Liver (tissue), 9 donors: Measurements from ENCODE around the gene TMEM44. TPM values are rescaled to one million over a fixed set of nuclear protein-coding genes. Genes with fewer than 3 reads are reported as not detected.

ENCODE experiments used
- DNase-seq: peaks from one replicate; pipeline ENCODE4 v3.0.0-alpha.2; 2017; ENCODE audit warnings: low spot score
- H3K27ac ChIP-seq, 2 donors: one replicate each; pipeline ENCODE4 v1.7.0; 2013; ENCODE audit warnings: inconsistent platforms in 2 of 2, low read length in 2 of 2, control low read depth in 1 of 2, low read depth in 1 of 2, mild to moderate bottlenecking in 1 of 2
- H3K27me3 ChIP-seq, 4 donors: one replicate each; pipeline versions ENCODE4 v1.6.1 to v1.7.0; 2013; ENCODE audit warnings: low read length in 3 of 4, inconsistent platforms in 1 of 4, mild to moderate bottlenecking in 1 of 4, moderate library complexity in 1 of 4; ENCODE audit not compliant: control insufficient read depth in 4 of 4, insufficient read depth in 4 of 4
- H3K36me3 ChIP-seq, 4 donors: one replicate each; pipeline versions ENCODE4 v1.6.1 to v1.7.0; 2013; ENCODE audit warnings: low read length in 3 of 4, mild to moderate bottlenecking in 3 of 4, low read depth in 1 of 4, moderate library complexity in 1 of 4; ENCODE audit not compliant: control insufficient read depth in 4 of 4, insufficient read depth in 3 of 4
- H3K4me1 ChIP-seq, 4 donors: one replicate each; pipeline versions ENCODE4 v1.6.1 to v1.7.0; 2013; ENCODE audit warnings: low read length in 3 of 4, mild to moderate bottlenecking in 3 of 4, moderate library complexity in 1 of 4; ENCODE audit not compliant: control insufficient read depth in 4 of 4, insufficient read depth in 4 of 4
- H3K4me3 ChIP-seq, 3 donors: one replicate each; pipeline versions ENCODE4 v1.6.1 to v1.7.0; 2013; ENCODE audit warnings: low read length in 3 of 3, control low read depth in 1 of 3, low read depth in 1 of 3, mild to moderate bottlenecking in 1 of 3
- H3K9ac ChIP-seq, 2 donors: one replicate each; pipeline ENCODE4 v1.7.0; 2013; ENCODE audit warnings: low read length in 2 of 2, mild to moderate bottlenecking in 2 of 2, moderate library complexity in 2 of 2, control low read depth in 1 of 2, low read depth in 1 of 2
- H3K9me3 ChIP-seq, 4 donors: one replicate each; pipeline versions ENCODE4 v1.6.1 to v1.7.0; 2013; ENCODE audit warnings: low read length in 3 of 4; ENCODE audit not compliant: control insufficient read depth in 4 of 4
- CTCF ChIP-seq: fragments of 150-350 bp; IDR thresholded peaks from 2 replicates; pipeline ENCODE4 v1.5.1; 2017; ENCODE audit warnings: improper control_type of control experiment, low read depth, low read length; ENCODE audit not compliant: missing input control
- EGR1 ChIP-seq, 2 donors: IDR thresholded peaks; 2 replicates each; pipeline ENCODE4 v1.6.1; 2016 to 2018; ENCODE audit warnings: antibody characterized with exemption in 2 of 2, low read depth in 2 of 2
- FOXA1 ChIP-seq: IDR thresholded peaks from 2 replicates; pipeline ENCODE4 v1.6.1; 2016; ENCODE audit warnings: antibody characterized with exemption
- FOXA2 ChIP-seq: IDR thresholded peaks from 2 replicates; pipeline ENCODE4 v1.6.1; 2016; ENCODE audit warnings: antibody characterized with exemption
- GABPA ChIP-seq, 2 donors: IDR thresholded peaks in 1 of 2; conservative IDR thresholded peaks in 1 of 2; 2 replicates each; pipeline ENCODE4 v1.6.1; 2016; ENCODE audit warnings: antibody characterized with exemption in 2 of 2, mild to moderate bottlenecking in 1 of 2, moderate library complexity in 1 of 2
- HNF4A ChIP-seq, 2 donors: conservative IDR thresholded peaks; 2 replicates each; pipeline ENCODE4 v1.6.1; 2016; ENCODE audit warnings: antibody characterized with exemption in 2 of 2, mild to moderate bottlenecking in 2 of 2
- HNF4G ChIP-seq: IDR thresholded peaks from 2 replicates; pipeline ENCODE4 v1.6.1; 2016; ENCODE audit warnings: antibody characterized with exemption
- JUND ChIP-seq, 2 donors: IDR thresholded peaks; 2 replicates each; pipeline ENCODE4 v1.6.1; 2016; ENCODE audit warnings: antibody characterized with exemption in 2 of 2
- NR2F2 ChIP-seq: IDR thresholded peaks from 2 replicates; pipeline ENCODE4 v1.6.1; 2016; ENCODE audit warnings: antibody characterized with exemption
- RAD21 ChIP-seq, 2 donors: IDR thresholded peaks; 2 replicates each; pipeline ENCODE4 v1.6.1; 2016; ENCODE audit warnings: antibody characterized with exemption in 2 of 2, mild to moderate bottlenecking in 2 of 2
- RXRA ChIP-seq, 2 donors: IDR thresholded peaks; 2 replicates each; pipeline ENCODE4 v1.6.1; 2017 to 2018; ENCODE audit warnings: antibody characterized with exemption in 2 of 2, mild to moderate bottlenecking in 1 of 2
- SP1 ChIP-seq: IDR thresholded peaks from 2 replicates; pipeline ENCODE4 v1.6.1; 2018; ENCODE audit warnings: antibody characterized with exemption, mild to moderate bottlenecking
- TAF1 ChIP-seq: conservative IDR thresholded peaks from 2 replicates; pipeline ENCODE4 v1.6.1; 2016; ENCODE audit warnings: antibody characterized with exemption, mild to moderate bottlenecking
- YY1 ChIP-seq: IDR thresholded peaks from 2 replicates; pipeline ENCODE4 v1.6.1; 2016; ENCODE audit warnings: antibody characterized with exemption, mild to moderate bottlenecking
- WGBS: extraction: QIAGEN DNeasy Blood & Tissue Kit; methylation state at CpG from one replicate; pipeline ENCODE4 v1.1.7; 2013; 5-methylcytosine and 5-hydroxymethylcytosine counted together
- polyA plus RNA-seq, 2 donors: library from polyadenylated mRNA; stranded (reverse) in 1 of 2; unstranded in 1 of 2; fragments of 200-250 nt in 1 of 2; fragments of >200 nt in 1 of 2; fragmentation: Nextera tagmentation in 1 of 2; extraction: Ambion mirVana in 1 of 2; gene quantifications; one replicate each; pipeline versions ENCODE4 v1.2.1 to v1.2.3, GENCODE V29; 2013 to 2015
- total RNA-seq, 2 donors: library from RNA; depleted of rRNA; stranded (reverse); fragments of >200 nt; gene quantifications; one replicate each; pipeline ENCODE4 v1.2.3, GENCODE V29; 2014
- TF ChIP-seq, protein P1 (sequence below): IDR thresholded peaks from 2 replicates; pipeline ENCODE4 v1.6.1; 2016; ENCODE audit warnings: antibody characterized with exemption
- TF ChIP-seq, protein P2 (sequence below): IDR thresholded peaks from 2 replicates; pipeline ENCODE4 v1.6.1; 2016; ENCODE audit warnings: antibody characterized with exemption
- TF ChIP-seq, protein P3 (sequence below): IDR thresholded peaks from 2 replicates; pipeline ENCODE4 v1.6.1; 2016; ENCODE audit warnings: antibody characterized with exemption
- TF ChIP-seq, protein P4 (sequence below): IDR thresholded peaks from 2 replicates; pipeline ENCODE4 v1.6.1; 2016; ENCODE audit warnings: antibody characterized with exemption, mild to moderate bottlenecking
- donor health status: healthy.
- donor health status: healthy.
- donor health status: healthy.
- donor health status: healthy.
- donor health status: healthy.

Gene TMEM44
- total and polyA plus RNA-seq, 4 donors, result 1.8 to 5.0 (median 3.2) TPM

DNA sequence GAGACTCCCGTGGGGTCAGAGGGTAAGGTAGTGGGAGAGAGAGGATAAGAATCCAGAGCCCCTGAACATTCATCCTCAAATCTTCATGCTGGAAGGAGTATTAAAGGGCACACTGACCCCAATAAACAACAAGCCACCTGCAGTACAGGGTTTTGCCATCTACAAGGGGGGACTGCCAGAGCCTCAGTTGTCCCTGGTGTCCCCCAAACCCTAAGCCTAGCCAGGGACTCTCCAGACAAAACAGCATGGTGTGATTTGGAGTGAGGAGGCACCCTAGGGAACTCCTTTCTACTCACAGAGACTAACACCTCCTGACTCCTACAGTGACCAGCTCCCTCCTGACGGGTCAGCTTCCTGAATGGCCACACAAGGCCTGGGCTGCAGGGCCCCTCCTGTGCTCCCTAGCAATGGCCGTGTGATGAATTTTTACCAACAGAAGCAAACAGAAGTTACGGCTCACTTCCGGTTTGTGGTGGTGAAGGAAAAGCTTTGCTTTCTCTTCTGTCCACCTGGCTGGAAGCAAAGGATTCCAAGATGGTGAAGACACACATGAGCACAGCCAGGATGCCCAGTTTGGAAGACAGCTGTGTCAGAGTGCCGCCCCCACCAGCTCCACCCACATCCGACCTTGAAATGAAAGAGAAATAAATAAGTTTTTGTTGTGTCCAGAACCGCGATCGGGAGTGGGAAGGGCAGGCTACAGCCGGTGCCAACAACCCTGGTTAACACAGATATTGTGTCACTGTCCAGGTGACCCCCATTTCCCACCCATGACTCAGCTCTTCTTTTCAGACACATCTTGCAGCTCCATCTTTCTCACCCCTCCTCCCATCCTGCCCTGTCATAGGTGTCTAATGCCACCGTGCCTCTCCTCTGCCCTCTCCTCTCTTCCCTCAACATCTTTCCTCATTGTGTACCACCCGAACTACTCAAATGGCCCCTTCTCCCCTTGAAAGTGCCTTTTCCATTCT is 76.8 kb downstream of the TMEM44 start:
- H3K4me3 ChIP-seq, result no peak overlapping the region
- H3K36me3 ChIP-seq, result no peaks in the 10 kb centered on the region
- no peaks in the 10 kb centered on the region for H3K9me3 ChIP-seq
- no peaks in the 10 kb centered on the region for H3K27me3 ChIP-seq
- TF ChIP-seq FOXA1 (no peak), HNF4G (no peak), RAD21 (IDR thresholded peaks at IDR 0.05) (no peak), FOXA2 (no peak), TAF1 (no peak), YY1 (no peak), EGR1 (IDR thresholded peaks at IDR 0.05; ENCODE audit: low read depth in 2 of 2) (no peak), JUND (IDR thresholded peaks at IDR 0.05) (no peak), GABPA (IDR thresholded peaks at IDR 0.05 in 1 of 2, conservative IDR thresholded peaks at IDR 0.05 in 1 of 2) (no peak), RXRA (IDR thresholded peaks at IDR 0.05) (no peak), NR2F2 (no peak), HNF4A (conservative IDR thresholded peaks at IDR 0.05) (no peak), CTCF (no peak), SP1 (no peak)
- TF ChIP-seq, protein P1, sequence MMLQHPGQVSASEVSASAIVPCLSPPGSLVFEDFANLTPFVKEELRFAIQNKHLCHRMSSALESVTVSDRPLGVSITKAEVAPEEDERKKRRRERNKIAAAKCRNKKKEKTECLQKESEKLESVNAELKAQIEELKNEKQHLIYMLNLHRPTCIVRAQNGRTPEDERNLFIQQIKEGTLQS, result no peak
- TF ChIP-seq, protein P2, sequence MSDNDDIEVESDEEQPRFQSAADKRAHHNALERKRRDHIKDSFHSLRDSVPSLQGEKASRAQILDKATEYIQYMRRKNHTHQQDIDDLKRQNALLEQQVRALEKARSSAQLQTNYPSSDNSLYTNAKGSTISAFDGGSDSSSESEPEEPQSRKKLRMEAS, result no peak
- TF ChIP-seq, protein P3, sequence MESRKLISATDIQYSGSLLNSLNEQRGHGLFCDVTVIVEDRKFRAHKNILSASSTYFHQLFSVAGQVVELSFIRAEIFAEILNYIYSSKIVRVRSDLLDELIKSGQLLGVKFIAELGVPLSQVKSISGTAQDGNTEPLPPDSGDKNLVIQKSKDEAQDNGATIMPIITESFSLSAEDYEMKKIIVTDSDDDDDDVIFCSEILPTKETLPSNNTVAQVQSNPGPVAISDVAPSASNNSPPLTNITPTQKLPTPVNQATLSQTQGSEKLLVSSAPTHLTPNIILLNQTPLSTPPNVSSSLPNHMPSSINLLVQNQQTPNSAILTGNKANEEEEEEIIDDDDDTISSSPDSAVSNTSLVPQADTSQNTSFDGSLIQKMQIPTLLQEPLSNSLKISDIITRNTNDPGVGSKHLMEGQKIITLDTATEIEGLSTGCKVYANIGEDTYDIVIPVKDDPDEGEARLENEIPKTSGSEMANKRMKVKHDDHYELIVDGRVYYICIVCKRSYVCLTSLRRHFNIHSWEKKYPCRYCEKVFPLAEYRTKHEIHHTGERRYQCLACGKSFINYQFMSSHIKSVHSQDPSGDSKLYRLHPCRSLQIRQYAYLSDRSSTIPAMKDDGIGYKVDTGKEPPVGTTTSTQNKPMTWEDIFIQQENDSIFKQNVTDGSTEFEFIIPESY, result no peak
- TF ChIP-seq, protein P4, sequence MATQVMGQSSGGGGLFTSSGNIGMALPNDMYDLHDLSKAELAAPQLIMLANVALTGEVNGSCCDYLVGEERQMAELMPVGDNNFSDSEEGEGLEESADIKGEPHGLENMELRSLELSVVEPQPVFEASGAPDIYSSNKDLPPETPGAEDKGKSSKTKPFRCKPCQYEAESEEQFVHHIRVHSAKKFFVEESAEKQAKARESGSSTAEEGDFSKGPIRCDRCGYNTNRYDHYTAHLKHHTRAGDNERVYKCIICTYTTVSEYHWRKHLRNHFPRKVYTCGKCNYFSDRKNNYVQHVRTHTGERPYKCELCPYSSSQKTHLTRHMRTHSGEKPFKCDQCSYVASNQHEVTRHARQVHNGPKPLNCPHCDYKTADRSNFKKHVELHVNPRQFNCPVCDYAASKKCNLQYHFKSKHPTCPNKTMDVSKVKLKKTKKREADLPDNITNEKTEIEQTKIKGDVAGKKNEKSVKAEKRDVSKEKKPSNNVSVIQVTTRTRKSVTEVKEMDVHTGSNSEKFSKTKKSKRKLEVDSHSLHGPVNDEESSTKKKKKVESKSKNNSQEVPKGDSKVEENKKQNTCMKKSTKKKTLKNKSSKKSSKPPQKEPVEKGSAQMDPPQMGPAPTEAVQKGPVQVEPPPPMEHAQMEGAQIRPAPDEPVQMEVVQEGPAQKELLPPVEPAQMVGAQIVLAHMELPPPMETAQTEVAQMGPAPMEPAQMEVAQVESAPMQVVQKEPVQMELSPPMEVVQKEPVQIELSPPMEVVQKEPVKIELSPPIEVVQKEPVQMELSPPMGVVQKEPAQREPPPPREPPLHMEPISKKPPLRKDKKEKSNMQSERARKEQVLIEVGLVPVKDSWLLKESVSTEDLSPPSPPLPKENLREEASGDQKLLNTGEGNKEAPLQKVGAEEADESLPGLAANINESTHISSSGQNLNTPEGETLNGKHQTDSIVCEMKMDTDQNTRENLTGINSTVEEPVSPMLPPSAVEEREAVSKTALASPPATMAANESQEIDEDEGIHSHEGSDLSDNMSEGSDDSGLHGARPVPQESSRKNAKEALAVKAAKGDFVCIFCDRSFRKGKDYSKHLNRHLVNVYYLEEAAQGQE, result no peak
- H3K4me1 ChIP-seq, result peaks cover 6 to 21% (median 17%) of the 10 kb centered on the region in 4 donors
- no peak for DNase-seq
- no peak overlapping the region for H3K9ac ChIP-seq
- 45% methylated on average over 13 of the region's 13 CpGs for WGBS
- H3K27ac ChIP-seq, result no peak overlapping the region
